ENCODE results near the gene CD70. TPM values are rescaled to one million over a fixed set of nuclear protein-coding genes. Genes with fewer than 3 reads are reported as not detected.
"Not testable (repeated sequence)": the region's sequence is repeated elsewhere in the genome, so short reads cannot be mapped to it uniquely, and the experiment has no call there.

Gene CD70
- not detected for total RNA-seq

DNA sequence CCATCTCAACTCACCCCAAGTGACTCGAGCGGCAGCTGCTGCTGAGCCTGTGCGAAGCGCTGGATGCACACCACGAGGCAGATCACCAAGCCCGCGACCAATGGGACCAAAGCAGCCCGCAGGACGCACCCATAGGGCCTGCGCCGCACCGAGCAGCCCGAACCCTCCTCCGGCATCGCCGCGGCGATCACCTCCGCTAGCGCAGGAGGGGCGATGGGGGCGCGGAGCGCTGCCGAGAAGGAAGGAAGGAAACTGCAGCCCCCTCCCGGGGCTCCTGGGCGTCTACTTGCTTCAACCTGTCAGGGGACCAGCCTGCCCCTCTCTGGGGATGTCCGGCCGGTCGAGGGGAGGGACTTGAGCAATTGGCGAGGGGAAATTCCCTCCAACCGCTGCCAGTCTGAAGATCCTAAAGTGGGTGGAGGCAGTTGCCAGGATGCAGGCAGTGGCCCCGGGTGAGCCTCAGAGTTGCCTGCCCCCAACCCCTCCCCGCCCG is at the start of gene CD70:
TSS of gene CD70 (minus strand) at position 324 of the 493 bp plus-strand sequence. CDS start at position 176, 148 bp downstream.
- Histone ChIP-seq H3K36me3 (no peaks in the 10 kb centered on the region), H3K4me3 (no peak within 1 kb of the TSS), H3K27me3 (peaks cover 19 to 26% of the 10 kb centered on the region in 2 donors), H3K27ac (no peak within 1 kb of the TSS), H3K4me1 (peaks cover 0 to 32% of the 10 kb centered on the region in 2 donors), H3K9me3 (no peaks in the 10 kb centered on the region)
- TF ChIP-seq, protein P1, sequence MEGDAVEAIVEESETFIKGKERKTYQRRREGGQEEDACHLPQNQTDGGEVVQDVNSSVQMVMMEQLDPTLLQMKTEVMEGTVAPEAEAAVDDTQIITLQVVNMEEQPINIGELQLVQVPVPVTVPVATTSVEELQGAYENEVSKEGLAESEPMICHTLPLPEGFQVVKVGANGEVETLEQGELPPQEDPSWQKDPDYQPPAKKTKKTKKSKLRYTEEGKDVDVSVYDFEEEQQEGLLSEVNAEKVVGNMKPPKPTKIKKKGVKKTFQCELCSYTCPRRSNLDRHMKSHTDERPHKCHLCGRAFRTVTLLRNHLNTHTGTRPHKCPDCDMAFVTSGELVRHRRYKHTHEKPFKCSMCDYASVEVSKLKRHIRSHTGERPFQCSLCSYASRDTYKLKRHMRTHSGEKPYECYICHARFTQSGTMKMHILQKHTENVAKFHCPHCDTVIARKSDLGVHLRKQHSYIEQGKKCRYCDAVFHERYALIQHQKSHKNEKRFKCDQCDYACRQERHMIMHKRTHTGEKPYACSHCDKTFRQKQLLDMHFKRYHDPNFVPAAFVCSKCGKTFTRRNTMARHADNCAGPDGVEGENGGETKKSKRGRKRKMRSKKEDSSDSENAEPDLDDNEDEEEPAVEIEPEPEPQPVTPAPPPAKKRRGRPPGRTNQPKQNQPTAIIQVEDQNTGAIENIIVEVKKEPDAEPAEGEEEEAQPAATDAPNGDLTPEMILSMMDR (IDR thresholded peaks at IDR 0.05), result no peak
- no peak for DNase-seq (ENCODE audit: low spot score)

- H3K27me3 ChIP-seq; H3K9me3 ChIP-seq; DNase-seq (ENCODE audit: low spot score); H3K4me1 ChIP-seq; H3K4me3 ChIP-seq; H3K36me3 ChIP-seq; H3K27ac ChIP-seq: not testable (repeated sequence)
These were observed 49.4 kb upstream of the CD70 start for GRCh38 chr19:6640333-6640732.

DNA sequence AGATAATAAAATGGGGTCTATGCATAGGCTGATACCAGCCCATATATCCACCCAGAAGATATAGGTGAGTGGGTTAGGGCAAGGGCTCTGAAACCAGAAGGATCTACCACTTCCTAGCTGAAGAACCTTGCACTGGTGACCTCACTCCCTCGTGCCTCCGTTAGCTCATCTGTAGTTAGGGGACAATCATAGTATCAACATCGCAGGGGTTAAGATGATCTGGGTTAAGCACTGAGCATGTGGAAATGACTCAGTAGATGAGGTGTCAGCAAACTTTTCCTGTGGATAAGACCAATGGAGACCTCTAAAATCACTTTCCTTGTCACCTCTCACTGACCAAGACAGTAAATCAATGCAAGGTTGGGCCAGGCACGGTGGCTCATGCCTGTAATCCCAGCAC is 48.5 kb upstream of the CD70 start:
- no peaks in the 10 kb centered on the region for H3K27me3 ChIP-seq
- DNase-seq (ENCODE audit: low spot score), result no peak
- TF ChIP-seq, protein P1 (IDR thresholded peaks at IDR 0.05), result no peak
- H3K4me1 ChIP-seq, result no peaks in the 10 kb centered on the region
- H3K4me3 ChIP-seq, result no peak overlapping the region
- H3K36me3 ChIP-seq, result no peaks in the 10 kb centered on the region
- H3K9me3 ChIP-seq, result no peaks in the 10 kb centered on the region
- H3K27ac ChIP-seq, result no peak overlapping the region

- H3K4me1 ChIP-seq, H3K27ac ChIP-seq, H3K27me3 ChIP-seq, H3K9me3 ChIP-seq, H3K36me3 ChIP-seq, H3K4me3 ChIP-seq: not testable (repeated sequence)
- peak; percentile 9 for DNase-seq (ENCODE audit: low spot score)
These were observed 42.5 kb upstream of the CD70 start for GRCh38 chr19:6633456-6633813.

- H3K4me1 ChIP-seq, H3K9me3 ChIP-seq, H3K27ac ChIP-seq, H3K27me3 ChIP-seq, H3K36me3 ChIP-seq, H3K4me3 ChIP-seq: not testable (repeated sequence)
- DNase-seq (ENCODE audit: low spot score), result peak; percentile 73
- TF ChIP-seq, protein P1 (IDR thresholded peaks at IDR 0.05), result peak in 1 of 2 donors; percentile 73
These were observed 42.0 kb upstream of the CD70 start for GRCh38 chr19:6632747-6633455.

- no peaks in the 10 kb centered on the region for H3K4me1 ChIP-seq
- H3K36me3 ChIP-seq, result no peaks in the 10 kb centered on the region
- DNase-seq (ENCODE audit: low spot score), result peak; percentile 75
- H3K4me3 ChIP-seq, result no peak overlapping the region
- H3K27me3 ChIP-seq, result no peaks in the 10 kb centered on the region
- H3K9me3 ChIP-seq, result no peaks in the 10 kb centered on the region
- TF ChIP-seq, protein P1 (IDR thresholded peaks at IDR 0.05), result peak; percentile 72 to 87
- H3K27ac ChIP-seq, result no peak overlapping the region
These were observed 41.2 kb upstream of the CD70 start for GRCh38 chr19:6632002-6632621.

All from right atrium auricular region (tissue), 2 donors.